Measurements from ENCODE around the gene SPPL2A.

DNA sequence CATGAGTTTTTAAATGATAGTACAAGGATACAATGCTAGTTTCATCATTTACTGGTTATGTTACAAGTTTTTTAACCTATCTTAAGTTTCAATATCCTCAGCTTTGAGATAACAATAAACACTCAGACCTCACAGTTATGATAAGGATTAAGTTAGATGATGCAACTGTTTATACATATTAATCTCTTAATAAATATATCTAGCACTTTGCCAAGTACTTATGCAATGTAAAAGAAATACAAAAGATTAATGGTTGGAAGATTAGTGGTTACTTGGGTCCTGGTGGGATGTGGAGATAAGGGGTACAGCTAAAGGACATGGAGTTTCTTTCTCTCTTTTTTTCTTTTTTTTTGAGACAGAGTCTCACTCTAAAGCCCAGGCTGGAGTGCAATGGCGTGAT is 12.0 kb downstream of the SPPL2A start:
- TF ChIP-seq CTCF (IDR thresholded peaks at IDR 0.05) (no peak), POLR2AphosphoS5 (IDR thresholded peaks at IDR 0.05) (no peak), POLR2A (IDR thresholded peaks at IDR 0.05) (no peak)
